GM19099 (cell line): ENCODE results near the gene JAKMIP1.

ENCODE experiments used
- POLR2A ChIP-seq: IDR thresholded peaks from 3 replicates; pipeline ENCODE4 v1.6.1; 2011; ENCODE audit warnings: low read depth; ENCODE audit not compliant: insufficient read length; ENCODE audit errors: extremely low read depth

Gene JAKMIP1

DNA sequence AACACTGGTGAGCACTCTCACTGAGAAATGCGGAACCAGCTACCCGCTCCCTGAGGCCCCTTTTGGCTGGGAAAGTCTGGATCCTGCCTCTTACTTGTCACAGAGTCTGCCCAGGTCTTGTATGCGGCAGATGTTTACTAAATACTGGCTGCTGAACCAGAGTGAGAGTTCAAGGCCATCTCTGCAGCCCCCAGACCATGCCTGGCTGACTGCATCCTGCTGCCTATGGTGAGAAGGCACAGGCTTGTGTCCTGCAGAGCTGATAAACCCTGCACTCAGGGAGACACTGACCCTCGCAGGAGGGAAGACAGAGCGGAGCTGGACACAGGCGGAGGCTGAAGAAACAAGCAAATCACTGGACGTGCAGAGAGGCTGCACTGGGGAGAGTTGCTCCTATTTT, 46.5 kb downstream of the JAKMIP1 start:
- TF ChIP-seq POLR2A: no peak

DNA sequence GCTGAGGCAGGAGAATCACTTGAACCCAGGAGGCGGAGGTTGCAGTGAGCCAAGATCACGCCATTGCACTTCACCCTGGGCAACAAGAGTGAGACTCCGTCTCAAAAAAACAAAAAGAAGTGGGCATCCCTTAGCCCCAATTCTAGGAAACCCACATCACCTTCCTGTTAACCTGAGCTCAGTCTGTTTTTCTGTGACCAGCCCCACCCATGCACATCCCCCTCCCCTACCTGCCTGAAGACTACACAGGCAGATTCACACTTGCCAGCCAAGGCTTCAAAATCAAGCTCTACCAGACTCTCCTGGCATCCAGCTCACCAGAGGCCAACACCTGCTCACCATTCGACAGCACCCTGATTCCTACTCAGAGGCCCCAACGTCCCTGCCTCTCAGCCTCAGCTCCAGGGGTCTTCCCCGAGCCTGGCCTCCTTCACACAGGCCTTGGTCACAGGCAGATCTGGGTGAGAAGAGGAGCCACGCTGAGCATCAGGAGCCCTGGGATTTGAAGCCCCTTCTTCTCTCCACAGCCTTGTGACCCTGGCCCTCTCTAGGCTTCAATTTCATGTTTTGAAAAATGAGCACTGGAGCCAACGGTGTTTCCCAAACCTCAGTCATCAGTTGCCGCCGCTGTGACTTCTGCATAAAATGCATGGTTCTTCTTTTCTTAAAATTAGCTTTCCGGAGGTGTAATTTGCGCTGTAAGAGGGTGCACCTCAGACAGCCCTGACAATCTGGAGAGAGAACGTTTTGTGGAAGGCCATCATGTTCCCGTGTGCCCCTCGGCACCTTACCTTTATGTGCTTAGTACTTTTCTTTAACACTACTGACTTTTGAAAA, 47.3 kb downstream of the JAKMIP1 start:
- no peak for TF ChIP-seq POLR2A

DNA sequence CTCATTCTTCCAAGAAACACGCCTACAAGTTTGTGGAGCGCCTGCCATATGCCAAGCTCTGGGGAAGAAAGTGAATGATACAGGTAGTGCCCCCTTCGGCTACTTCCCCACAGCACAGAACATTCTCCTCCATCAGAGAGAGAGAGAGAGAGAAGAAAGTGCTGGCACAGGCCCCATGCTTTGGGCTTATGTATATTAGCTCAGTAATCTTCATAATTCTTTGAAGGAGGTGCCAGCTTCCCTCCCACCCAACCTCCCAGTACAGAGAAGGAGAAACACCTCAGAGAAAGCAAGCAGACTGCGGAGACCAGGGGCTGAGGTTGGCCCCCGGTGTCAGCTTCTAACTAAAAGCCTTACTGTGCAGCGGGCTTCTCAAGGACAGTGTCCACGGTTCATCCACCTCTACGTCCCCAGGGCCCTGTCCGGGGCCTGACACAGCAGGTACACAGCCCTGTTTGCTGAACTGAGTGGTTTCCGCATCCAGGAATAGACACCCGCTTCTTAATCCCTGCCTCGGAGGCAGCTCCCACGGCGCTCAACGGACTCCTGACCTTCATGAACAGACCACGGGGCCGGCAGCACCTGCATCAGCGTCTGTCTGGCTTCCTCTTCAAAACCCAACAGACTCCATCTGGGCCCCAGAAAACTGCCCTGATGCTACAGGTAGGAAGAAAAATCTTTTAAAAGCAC, 50.2 kb downstream of the JAKMIP1 start:
- TF ChIP-seq POLR2A: no peak

DNA sequence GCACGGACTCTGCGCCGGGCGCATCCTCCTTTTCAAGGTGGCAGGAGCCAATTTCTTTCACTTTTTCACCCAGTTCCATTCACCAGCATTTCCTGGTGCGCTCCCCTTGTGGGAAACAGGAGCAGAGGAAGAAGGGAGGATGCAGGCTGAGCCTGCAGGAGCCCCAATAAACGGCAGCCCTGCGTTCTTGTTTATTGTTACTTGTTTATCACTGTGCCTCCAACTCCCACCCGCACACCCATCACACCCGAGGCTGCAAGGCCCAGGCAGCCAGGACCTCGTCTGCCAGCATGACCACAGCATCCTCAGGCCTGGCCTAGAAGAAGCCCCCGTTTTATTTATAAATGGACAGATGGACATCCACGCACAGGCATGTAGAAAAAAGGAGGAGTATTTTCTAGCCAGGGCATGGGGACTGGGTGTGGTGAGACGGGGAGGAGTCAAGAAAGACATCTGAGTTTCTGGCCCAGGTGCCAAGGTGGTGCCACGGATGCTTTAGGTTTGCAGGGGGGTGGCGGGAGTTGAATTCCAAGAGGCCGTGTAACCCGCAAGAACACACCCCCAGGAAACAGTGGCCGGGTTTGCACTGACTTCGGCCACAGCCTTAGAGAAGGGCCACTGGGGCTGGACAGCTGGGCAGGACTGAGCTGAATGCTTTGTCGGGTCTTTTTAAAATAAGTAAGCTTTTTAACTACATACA, 51.7 kb downstream of the JAKMIP1 start:
- no peak for TF ChIP-seq POLR2A

DNA sequence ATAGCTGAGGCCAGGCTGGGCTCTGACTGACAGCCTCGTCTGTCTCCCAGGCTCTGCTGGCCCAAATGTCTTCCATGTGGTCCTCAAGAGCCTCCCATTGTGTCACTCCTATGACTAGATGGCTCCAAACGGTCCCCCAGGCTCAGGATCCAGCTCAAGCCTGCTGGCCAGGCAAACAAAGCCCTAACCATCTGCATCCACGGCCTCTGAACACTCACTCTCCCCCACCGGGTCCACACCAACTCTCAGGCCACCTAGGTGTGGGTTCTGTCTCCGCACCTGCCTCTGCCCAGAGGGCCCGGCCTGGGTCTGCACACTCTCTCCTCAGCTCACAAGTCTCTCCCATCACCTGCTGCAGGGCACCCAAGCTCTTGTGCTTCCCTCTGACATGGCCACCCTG, 52.9 kb downstream of the JAKMIP1 start:
- TF ChIP-seq POLR2A: no peak

DNA sequence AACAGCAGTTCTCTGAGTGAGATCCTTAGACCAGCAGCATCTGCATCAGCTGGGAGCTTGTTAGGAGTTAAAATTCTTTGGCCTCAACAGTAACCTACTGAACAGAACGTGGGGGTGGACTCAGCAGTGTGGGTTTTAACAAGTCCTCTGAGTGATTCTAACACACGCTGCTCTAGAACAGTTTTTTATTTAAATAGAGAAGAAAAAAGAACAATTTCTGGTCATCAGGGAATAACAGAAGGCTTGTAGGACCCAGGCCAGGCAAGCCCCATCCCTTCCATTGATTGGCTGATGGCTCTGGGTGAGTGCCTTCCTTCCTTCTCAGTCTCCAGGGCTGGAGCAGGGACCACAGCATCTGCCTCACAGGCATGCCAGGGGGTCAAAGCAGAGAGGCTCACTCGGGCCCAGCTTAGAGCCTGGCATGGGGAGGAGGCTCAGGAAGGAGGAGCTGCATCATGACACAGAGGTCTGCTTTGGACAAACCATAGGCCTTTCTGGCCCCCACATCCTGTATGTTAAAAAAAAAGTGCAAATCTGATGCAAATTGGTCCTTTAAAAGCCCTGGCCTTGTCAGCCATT, 56.7 kb downstream of the JAKMIP1 start:
- TF ChIP-seq POLR2A: no peak

DNA sequence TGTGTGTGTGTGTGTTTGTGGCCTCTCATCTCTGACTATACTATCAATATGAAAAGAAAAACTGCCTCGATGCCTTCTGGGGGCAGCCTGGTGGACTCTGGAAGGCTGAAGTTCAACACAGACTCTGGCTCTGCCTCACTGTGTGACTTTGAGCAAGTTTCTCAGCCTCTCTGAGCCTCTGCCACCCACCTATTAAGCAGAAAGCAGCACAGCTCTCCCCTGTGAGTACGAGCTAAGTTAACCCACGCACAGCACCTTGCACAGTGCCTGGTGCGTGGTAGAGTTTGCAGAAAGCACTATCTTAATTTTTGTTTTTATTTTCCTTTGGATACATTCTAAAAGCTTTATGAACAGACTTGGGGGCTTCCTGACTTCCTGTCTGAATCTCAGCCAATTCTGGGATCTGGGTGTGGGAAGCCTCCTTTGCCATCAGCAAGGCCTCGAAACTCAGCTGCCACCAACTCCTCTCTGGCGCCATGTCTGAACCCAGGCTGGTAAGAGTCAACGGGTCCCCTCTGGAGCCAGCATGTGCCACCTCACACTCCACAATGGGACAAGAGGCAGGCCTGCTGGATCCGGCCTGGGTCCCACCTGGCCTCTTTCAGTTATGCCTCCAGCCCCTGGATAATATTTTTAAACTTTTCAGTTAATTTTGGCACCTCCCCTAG, 57.3 kb downstream of the JAKMIP1 start:
- no peak for TF ChIP-seq POLR2A

DNA sequence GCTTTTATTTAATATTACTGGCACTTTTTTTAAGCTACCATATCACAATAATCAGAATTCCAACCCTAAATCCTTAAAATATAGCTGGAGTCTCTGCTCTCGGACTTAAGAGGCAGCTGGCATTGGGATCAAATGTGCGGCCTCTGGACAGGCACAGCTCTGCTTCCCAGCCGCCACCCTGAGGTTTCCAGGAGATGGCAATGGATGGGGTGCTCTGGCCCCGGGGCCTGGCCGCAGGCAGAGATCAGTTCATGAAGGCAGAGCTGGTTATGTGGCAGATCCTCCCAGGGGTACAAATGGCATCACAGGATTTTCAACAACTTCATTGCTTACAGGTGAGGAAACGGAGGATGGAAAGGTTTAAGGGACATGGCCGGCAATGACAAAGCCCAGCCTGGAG, 57.8 kb downstream of the JAKMIP1 start:
- TF ChIP-seq POLR2A: no peak

DNA sequence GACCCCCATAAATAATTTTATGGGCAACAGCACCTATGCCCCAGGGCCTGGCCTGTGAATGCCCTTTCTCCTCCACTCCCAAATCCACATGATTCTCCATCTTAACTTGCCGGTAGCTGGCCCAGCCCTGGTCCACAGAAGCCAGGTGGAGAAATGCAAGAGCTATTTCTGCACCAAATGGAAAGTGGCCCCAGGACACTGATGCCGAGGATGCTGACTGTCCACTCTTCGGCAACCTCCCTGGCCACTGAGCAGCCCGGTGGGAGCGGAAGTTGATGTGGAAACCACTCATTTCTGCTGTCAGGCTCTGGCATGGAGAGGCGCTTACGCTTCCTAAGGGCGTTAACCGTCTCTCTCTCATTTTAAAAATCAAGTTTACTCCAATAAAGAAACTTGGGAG, 58.8 kb downstream of the JAKMIP1 start:
- TF ChIP-seq POLR2A: no peak

DNA sequence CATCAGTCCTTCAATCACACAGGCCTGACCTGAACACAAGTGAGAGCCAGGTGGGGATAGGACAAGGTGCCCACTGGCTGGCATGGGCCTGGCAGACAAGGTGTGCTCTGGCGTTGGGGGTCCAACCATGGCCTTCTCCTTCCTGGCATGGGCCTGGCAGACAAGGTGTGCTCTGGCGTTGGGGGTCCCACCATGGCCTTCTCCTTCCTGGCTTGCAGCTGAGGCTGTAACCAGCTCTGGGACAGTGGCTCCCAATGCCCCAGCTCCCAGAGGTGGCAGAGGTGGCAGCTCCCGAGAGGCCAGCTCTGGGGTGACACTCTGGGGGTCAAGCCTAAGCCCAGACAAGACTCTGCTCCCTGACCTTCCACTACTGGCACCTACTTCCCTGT, 62.6 kb downstream of the JAKMIP1 start:
- no peak for TF ChIP-seq POLR2A

DNA sequence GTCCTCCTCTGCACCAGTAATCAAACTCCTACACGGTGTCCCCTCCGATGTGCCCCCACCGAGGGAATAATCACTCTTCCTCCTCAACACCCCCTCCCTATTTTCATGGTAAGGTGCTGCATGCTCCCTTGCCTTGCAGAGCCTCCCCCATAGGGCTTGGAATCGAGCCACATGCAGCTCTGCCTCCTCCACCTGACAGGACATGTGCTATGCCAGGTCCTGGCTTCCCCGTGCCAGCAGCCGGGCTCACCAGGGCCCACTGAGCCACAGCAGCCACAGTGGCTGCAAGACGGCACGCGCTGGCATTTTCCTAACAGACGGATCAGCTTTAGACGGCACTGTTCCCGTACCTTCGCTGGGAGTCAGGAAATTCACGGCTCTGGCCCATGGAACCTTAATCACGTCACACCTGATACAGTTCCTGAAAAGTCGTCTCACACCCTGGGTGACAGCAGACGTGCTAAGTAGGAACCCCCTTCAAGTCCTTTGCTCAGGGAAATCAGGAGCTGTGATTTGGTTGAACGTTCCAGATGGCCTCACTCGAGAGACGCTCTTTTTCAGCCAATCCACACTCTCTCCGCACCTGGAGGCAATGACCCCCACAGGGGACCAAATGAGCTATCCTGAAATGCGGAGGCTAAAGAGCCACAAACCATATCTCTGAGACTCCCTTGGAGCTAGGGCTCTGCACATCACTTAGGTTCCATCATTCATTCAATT, 63.2 kb downstream of the JAKMIP1 start:
- TF ChIP-seq POLR2A: no peak

DNA sequence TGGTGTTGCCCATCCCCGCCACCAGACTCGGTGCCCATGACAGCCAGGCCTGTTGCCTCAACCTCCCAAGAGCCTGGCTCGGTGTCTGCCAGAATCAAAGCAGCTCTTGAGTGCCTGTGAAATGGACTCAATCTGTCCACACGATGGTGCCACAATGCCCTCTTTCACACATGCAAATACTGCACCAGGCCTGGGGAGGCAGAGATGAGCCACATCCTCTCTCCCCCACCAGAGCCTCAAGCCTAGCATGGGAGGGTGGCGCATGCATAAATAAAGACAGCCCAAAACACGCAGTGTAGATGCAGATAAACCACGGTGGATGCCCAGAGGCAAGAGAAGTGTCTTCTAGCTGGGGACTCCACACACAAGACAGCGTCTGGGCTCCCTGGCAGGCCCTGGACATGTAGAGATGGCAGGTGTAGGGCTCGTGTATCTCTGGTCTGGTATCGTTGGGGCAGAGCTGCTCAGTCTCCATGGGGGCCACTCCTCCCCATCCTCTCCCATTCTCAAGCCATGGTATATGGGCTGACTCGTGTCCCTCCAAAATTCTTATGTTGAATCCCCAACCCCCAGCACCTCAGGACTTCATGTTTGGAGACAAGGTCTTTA, 65.6 kb downstream of the JAKMIP1 start:
- TF ChIP-seq POLR2A: no peak

DNA sequence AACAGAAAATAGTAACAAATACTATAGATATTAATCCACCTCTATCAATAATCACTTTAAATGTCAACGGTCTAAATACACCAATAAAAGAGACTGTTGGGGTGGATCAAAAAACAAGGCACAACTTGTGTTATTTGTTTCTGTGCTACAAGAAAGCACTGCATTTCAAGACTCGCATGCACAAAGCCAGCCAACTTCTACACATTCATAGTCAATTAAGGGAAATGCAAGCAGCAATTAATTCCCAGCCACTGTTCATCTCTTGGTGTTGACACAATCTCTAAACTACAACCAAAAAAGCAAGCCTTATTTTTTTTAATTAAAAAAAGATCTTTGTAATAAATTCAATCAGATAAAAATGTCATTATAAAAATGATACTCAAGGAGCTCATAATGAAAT, 67.6 kb downstream of the JAKMIP1 start:
- no peak for TF ChIP-seq POLR2A
